ENCODE data around the gene ZNF747. TPM values are rescaled to one million over a fixed set of nuclear protein-coding genes. Genes with fewer than 3 reads are reported as not detected.

The ZNF747 gene
- total and polyA plus RNA-seq, 2 donors (not counting 3 experiments of a cell fraction or from before 2014, with no cell fraction given): 6.4 to 7.2 TPM

GRCh38 chr16:30518552-30518951, 16.1 kb downstream of the ZNF747 start:
- Histone ChIP-seq H2AFZ (ENCODE audit: low read depth, low read length) (no peak overlapping the region), H3K9me1 (replicated peaks; ENCODE audit: control insufficient read depth, extremely low read depth, insufficient read depth, low read length) (no peaks in the 10 kb centered on the region), H3K9ac (replicated peaks; ENCODE audit: extremely low read depth, insufficient read depth, low read length) (no peak overlapping the region), H3K4me2 (ENCODE audit: insufficient read depth, low read length) (no peak overlapping the region), H3K4me1 (ENCODE audit: control insufficient read depth, extremely low read depth, insufficient read depth, low read length) (no peaks in the 10 kb centered on the region), H3K9me3 (replicated peaks; ENCODE audit: control insufficient read depth, insufficient read depth, low read length) (no peaks in the 10 kb centered on the region), H3K27me3 (ENCODE audit: control insufficient read depth in 2 of 2, insufficient read depth in 2 of 2, low read length in 2 of 2) (peaks cover 0 to 1% of the 10 kb centered on the region in 2 experiments), H3K79me2 (ENCODE audit: control insufficient read depth, insufficient read depth, low read length) (no peaks in the 10 kb centered on the region), H3K36me3 (ENCODE audit: control insufficient read depth in 2 of 2, extremely low read depth in 1 of 2, insufficient read depth in 2 of 2, low read length in 2 of 2) (no peaks in the 10 kb centered on the region), H3K27ac (ENCODE audit: insufficient read depth, low read depth, low read length) (no peak overlapping the region), H4K20me1 (replicated peaks; ENCODE audit: control insufficient read depth, extremely low read depth, insufficient read depth, low read length) (no peaks in the 10 kb centered on the region), H3K4me3 (replicated peaks in 1 of 3; ENCODE audit: insufficient read depth in 1 of 3, low read depth in 1 of 3, low read length in 3 of 3) (no peak overlapping the region)
- intact Hi-C loops (cut with micrococcal nuclease) (loop anchor here (5.0 kb wide), 1 partner anchor 61 kb away; no protein-coding TSS in a partner anchor), dilution Hi-C loops (cut with MboI; ENCODE audit: extremely low pct_ligation_motif_present, low sequenced_read_pairs) (no loop called here)
- TF ChIP-seq POLR2A (IDR thresholded peaks at IDR 0.05; ENCODE audit: low read depth, low read length): no peak
- no peak for TF ChIP-seq GATA2 (IDR thresholded peaks at IDR 0.05; ENCODE audit: insufficient read depth, insufficient read length, low read depth, low read length)
- TF ChIP-seq MYC (IDR thresholded peaks at IDR 0.05; ENCODE audit: low read depth, low read length): no peak
- no peak for TF ChIP-seq CTCF (IDR thresholded peaks at IDR 0.05; ENCODE audit: extremely low read depth in 1 of 2, insufficient read depth in 1 of 2, low read depth in 1 of 2, low read length in 2 of 2)
- no peak for TF ChIP-seq MAX (IDR thresholded peaks at IDR 0.05; ENCODE audit: insufficient read depth, insufficient read length)
- no peak for TF ChIP-seq POLR2AphosphoS5 (IDR thresholded peaks at IDR 0.05; ENCODE audit: insufficient read depth, low read depth, low read length)
- TF ChIP-seq JUN (IDR thresholded peaks at IDR 0.05; ENCODE audit: borderline replicate concordance, insufficient read depth, insufficient read length, low read depth): no peak
- TF ChIP-seq EZH2 (IDR thresholded peaks at IDR 0.05; ENCODE audit: borderline replicate concordance, low read depth, low read length, severe bottlenecking): no peak
- TF ChIP-seq FOS (IDR thresholded peaks at IDR 0.05; ENCODE audit: borderline replicate concordance, insufficient read depth, low read length): no peak
- BruUV-seq (replicated peaks): no TSS peak
- FAIRE-seq (no peak), DNase-seq (ENCODE audit: low read depth, low spot score) (no peak)
- ChIA-PET POLR2A (interaction anchor here (0.5 to 0.6 kb wide), 2 partner anchors 60 to 408 kb away, joined by 3 to 7 read pairs; no protein-coding TSS in a partner anchor), CTCF (interaction anchor here (1.1 to 1.8 kb wide), 4 partner anchors 17 to 110 kb away, joined by 3 to 5 read pairs (median 3); no protein-coding TSS in a partner anchor)
